ENCODE data around the gene MRPL4. TPM values are rescaled to one million over a fixed set of nuclear protein-coding genes. Genes with fewer than 3 reads are reported as not detected.

MRPL4 gene
- total RNA-seq (2014; rRNA removed; shearing (Covaris generic); ENCODE audit: low replicate concordance), result 64.6 and 65.2 TPM in 2 replicates

GRCh38 chr19:10251792-10252694, at the start of gene MRPL4:
Gene MRPL4 (plus strand): TSS chr19:10252214. CDS start chr19:10252254, 40 bp downstream.
- peak; percentile 92 for DNase-seq (ENCODE audit: low read depth)
- in situ Hi-C loops (cut with HindIII; ENCODE audit: low pct_unique_long_range_greater_than_20kb, low sequenced_read_pairs), result no loop called here

GRCh38 chr19:10203686-10204085, 48.3 kb upstream of the MRPL4 start:
- DNase-seq (ENCODE audit: low read depth), result no peak
- in situ Hi-C loops (cut with HindIII; ENCODE audit: low pct_unique_long_range_greater_than_20kb, low sequenced_read_pairs), result no loop called here

- DNase-seq (ENCODE audit: low read depth), result no peak
- in situ Hi-C loops (cut with HindIII; ENCODE audit: low pct_unique_long_range_greater_than_20kb, low sequenced_read_pairs), result no loop called here
Observed at GRCh38 chr19:10205636-10206035, 46.4 kb upstream of the MRPL4 start.

GRCh38 chr19:10206226-10206885, 45.7 kb upstream of the MRPL4 start:
- DNase-seq (ENCODE audit: low read depth), result no peak
- in situ Hi-C loops (cut with HindIII; ENCODE audit: low pct_unique_long_range_greater_than_20kb, low sequenced_read_pairs), result no loop called here

- in situ Hi-C loops (cut with HindIII; ENCODE audit: low pct_unique_long_range_greater_than_20kb, low sequenced_read_pairs), result no loop called here
- DNase-seq (ENCODE audit: low read depth), result no peak
Observed at GRCh38 chr19:10207026-10207425, 45.0 kb upstream of the MRPL4 start.

- in situ Hi-C loops (cut with HindIII; ENCODE audit: low pct_unique_long_range_greater_than_20kb, low sequenced_read_pairs), result no loop called here
- DNase-seq (ENCODE audit: low read depth), result no peak
Observed at GRCh38 chr19:10209315-10209714, 42.7 kb upstream of the MRPL4 start.

- no peak for DNase-seq (ENCODE audit: low read depth)
- in situ Hi-C loops (cut with HindIII; ENCODE audit: low pct_unique_long_range_greater_than_20kb, low sequenced_read_pairs), result no loop called here
Observed at GRCh38 chr19:10211061-10211460, 41.0 kb upstream of the MRPL4 start.

- in situ Hi-C loops (cut with HindIII; ENCODE audit: low pct_unique_long_range_greater_than_20kb, low sequenced_read_pairs), result no loop called here
Observed at GRCh38 chr19:10211691-10212090, 40.3 kb upstream of the MRPL4 start.

GRCh38 chr19:10214784-10215183, 37.2 kb upstream of the MRPL4 start:
- no peak for DNase-seq (ENCODE audit: low read depth)
- in situ Hi-C loops (cut with HindIII; ENCODE audit: low pct_unique_long_range_greater_than_20kb, low sequenced_read_pairs), result no loop called here

More at GRCh38 chr19:10211691-10212090, 40.3 kb upstream of the MRPL4 start:
- no peak for DNase-seq (ENCODE audit: low read depth)

- DNase-seq (ENCODE audit: low read depth), result no peak
Observed at GRCh38 chr19:10217085-10217484, 34.9 kb upstream of the MRPL4 start.

GRCh38 chr19:10219678-10220077, 32.3 kb upstream of the MRPL4 start:
- in situ Hi-C loops (cut with HindIII; ENCODE audit: low pct_unique_long_range_greater_than_20kb, low sequenced_read_pairs), result no loop called here
- DNase-seq (ENCODE audit: low read depth), result no peak

More at GRCh38 chr19:10217085-10217484, 34.9 kb upstream of the MRPL4 start:
- in situ Hi-C loops (cut with HindIII; ENCODE audit: low pct_unique_long_range_greater_than_20kb, low sequenced_read_pairs), result no loop called here

- no peak for DNase-seq (ENCODE audit: low read depth)
- in situ Hi-C loops (cut with HindIII; ENCODE audit: low pct_unique_long_range_greater_than_20kb, low sequenced_read_pairs), result no loop called here
Observed at GRCh38 chr19:10220695-10221094, 31.3 kb upstream of the MRPL4 start.

GRCh38 chr19:10222201-10222890, 29.7 kb upstream of the MRPL4 start:
- in situ Hi-C loops (cut with HindIII; ENCODE audit: low pct_unique_long_range_greater_than_20kb, low sequenced_read_pairs), result no loop called here
- no peak for DNase-seq (ENCODE audit: low read depth)

- no peak for DNase-seq (ENCODE audit: low read depth)
- in situ Hi-C loops (cut with HindIII; ENCODE audit: low pct_unique_long_range_greater_than_20kb, low sequenced_read_pairs), result no loop called here
Observed at GRCh38 chr19:10223488-10224213, 28.4 kb upstream of the MRPL4 start.

GRCh38 chr19:10224337-10224736, 27.7 kb upstream of the MRPL4 start:
- DNase-seq (ENCODE audit: low read depth), result no peak
- in situ Hi-C loops (cut with HindIII; ENCODE audit: low pct_unique_long_range_greater_than_20kb, low sequenced_read_pairs), result no loop called here

- DNase-seq (ENCODE audit: low read depth), result no peak
- in situ Hi-C loops (cut with HindIII; ENCODE audit: low pct_unique_long_range_greater_than_20kb, low sequenced_read_pairs), result no loop called here
Observed at GRCh38 chr19:10226021-10226375, 26.0 kb upstream of the MRPL4 start.

GRCh38 chr19:10226376-10227025, 25.5 kb upstream of the MRPL4 start:
- in situ Hi-C loops (cut with HindIII; ENCODE audit: low pct_unique_long_range_greater_than_20kb, low sequenced_read_pairs), result no loop called here
- DNase-seq (ENCODE audit: low read depth), result no peak
